ENCODE results near the gene SLC1A7. TPM values are rescaled to one million over a fixed set of nuclear protein-coding genes. Genes with fewer than 3 reads are reported as not detected.

SLC1A7 gene
- total RNA-seq, 6 experiments from 2014 or later = 0.09 TPM; not detected in 5

DNA sequence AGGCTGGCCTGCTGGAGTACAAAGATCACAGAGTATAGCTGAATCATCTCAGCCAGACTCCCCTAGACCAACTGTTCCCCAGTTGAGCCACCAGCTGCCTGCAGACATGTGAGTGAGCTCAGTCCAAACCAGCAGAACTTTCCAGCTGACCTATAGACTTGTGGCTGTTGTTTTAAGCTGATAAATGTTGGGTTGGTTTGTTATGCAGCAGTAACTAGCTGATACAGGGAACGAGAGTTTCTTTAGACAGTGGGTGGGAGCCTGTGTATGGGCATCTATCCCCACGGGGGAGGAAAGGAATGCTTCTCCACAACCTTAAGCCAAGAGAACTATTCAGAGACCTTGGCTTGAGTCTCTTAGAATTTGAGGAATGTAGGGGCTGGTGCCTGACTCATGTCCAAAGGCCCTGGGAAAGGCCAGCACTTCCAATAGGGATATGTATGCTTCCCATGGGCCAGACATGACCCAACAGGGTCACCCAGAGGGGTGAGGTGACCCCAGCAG, 30.1 kb downstream of the SLC1A7 start:
- Mint-ChIP-seq H3K4me1 (ENCODE audit: low read depth) (peaks cover 76% of the 10 kb centered on the region), H3K36me3 (ENCODE audit: low read depth) (peaks cover 21% of the 10 kb centered on the region), H3K9me3 (peaks cover 22% of the 10 kb centered on the region), H3K4me3 (no peak overlapping the region), H3K27ac (peak overlapping the region; percentile 86), H3K27me3 (ENCODE audit: insufficient read depth) (peaks cover 5% of the 10 kb centered on the region)
- DNase-seq = peak; percentile 79
- no peak for TF ChIP-seq CTCF (IDR thresholded peaks at IDR 0.05)

DNA sequence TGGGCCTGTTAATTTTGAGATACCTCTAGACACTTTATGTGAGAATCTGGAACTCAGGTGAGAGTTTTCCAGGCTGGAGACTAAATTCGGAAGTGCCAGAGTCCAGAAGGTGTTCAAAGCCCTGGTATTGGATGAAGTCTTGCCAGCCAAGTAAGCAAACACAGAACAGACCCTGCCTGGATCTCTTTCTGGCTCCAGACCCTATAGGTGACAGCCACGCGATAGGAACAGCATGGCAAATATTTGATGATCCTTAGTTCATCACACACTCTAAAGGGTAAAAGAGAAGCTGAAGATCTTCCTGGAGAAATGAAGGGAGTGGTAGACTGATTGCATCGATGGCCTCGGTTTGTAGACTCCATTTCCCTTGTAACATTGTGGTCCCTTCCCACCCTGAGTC, 30.7 kb downstream of the SLC1A7 start:
- H3K27ac Mint-ChIP-seq = peak overlapping the region; percentile 86
- peak overlapping the region; percentile 64; the same call in 1 of the 2 replicates for H3K4me3 Mint-ChIP-seq
- H3K27me3 Mint-ChIP-seq (ENCODE audit: insufficient read depth) = peaks cover 5% of the 10 kb centered on the region
- H3K36me3 Mint-ChIP-seq (ENCODE audit: low read depth) = peaks cover 21% of the 10 kb centered on the region
- H3K4me1 Mint-ChIP-seq (ENCODE audit: low read depth) = peaks cover 81% of the 10 kb centered on the region
- peaks cover 22% of the 10 kb centered on the region for H3K9me3 Mint-ChIP-seq
- no peak for TF ChIP-seq CTCF (IDR thresholded peaks at IDR 0.05)
- DNase-seq = no peak

DNA sequence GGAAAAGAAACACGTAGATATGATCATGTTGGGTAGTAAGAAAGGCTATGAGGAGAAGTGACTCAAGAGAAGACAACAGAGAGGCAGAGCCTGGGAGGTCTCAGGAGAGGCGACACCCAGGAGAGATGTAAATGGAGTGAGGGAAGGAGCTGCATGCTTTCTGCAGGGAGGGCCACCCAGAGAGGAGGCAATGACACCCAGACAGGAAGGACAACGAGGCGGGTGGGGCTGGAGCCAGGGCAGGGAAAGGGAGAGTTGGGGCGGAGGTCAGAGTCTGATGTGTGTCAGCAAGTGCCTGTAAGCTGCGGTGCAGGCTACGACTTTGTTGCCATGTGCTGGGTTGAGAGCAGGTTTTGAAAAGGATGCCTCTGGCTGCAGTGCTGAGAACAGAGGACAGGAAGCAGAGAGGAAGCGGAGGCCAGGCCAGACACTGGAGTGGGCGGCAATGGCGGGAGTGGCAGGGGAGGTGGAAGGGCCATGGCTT, 31.3 kb downstream of the SLC1A7 start:
- H3K27ac Mint-ChIP-seq = peak overlapping the region; percentile 86
- peaks cover 5% of the 10 kb centered on the region for H3K27me3 Mint-ChIP-seq (ENCODE audit: insufficient read depth)

DNA sequence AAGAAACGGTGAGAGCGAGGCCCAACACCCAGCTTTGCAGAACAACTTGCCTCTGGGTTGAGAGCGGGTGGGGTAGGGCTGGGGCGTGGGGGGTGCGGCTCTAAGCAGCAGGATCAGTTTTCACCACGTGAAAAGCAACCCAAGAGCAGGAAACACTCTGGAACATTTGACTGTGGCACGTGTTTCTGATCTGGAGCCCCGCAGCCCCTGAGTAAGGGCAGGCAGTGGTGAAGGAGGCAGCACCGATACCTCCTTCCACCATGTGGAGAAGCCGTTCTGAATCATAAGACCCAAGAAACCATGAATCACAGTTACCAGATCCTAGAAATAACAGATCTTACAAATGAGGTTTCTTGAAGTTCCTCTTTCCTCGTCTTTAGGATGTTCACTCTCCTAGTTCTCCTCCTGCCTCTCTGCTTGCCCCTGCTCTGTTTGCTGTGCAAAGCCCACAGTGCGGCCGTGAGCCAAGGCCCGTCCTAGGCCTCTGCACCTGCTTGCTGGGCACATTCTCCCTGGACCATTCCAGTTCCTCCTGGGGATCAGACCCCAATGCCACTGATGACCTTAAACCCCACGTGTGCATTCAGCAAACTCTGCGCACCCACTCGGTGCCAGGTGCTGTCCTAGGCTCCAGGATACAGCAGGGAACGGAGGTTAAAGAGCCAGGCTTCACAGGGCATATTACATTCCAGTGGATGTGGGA, 31.9 kb downstream of the SLC1A7 start:
- DNase-seq = peak; percentile 78
- Mint-ChIP-seq H3K4me3 (peak overlapping the region; percentile 64), H3K9me3 (peaks cover 22% of the 10 kb centered on the region), H3K27me3 (ENCODE audit: insufficient read depth) (peaks cover 5% of the 10 kb centered on the region), H3K36me3 (ENCODE audit: low read depth) (peaks cover 21% of the 10 kb centered on the region), H3K4me1 (ENCODE audit: low read depth) (peaks cover 74% of the 10 kb centered on the region), H3K27ac (peak overlapping the region; percentile 86)
- TF ChIP-seq CTCF (IDR thresholded peaks at IDR 0.05) = no peak

More for the DNA sequence above, 31.3 kb downstream of the SLC1A7 start:
- peak; percentile 22 for DNase-seq
- Mint-ChIP-seq H3K36me3 (ENCODE audit: low read depth) (peaks cover 21% of the 10 kb centered on the region), H3K9me3 (peaks cover 22% of the 10 kb centered on the region), H3K4me3 (peak overlapping the region; percentile 64), H3K4me1 (ENCODE audit: low read depth) (peaks cover 78% of the 10 kb centered on the region)
- no peak for TF ChIP-seq CTCF (IDR thresholded peaks at IDR 0.05)

DNA sequence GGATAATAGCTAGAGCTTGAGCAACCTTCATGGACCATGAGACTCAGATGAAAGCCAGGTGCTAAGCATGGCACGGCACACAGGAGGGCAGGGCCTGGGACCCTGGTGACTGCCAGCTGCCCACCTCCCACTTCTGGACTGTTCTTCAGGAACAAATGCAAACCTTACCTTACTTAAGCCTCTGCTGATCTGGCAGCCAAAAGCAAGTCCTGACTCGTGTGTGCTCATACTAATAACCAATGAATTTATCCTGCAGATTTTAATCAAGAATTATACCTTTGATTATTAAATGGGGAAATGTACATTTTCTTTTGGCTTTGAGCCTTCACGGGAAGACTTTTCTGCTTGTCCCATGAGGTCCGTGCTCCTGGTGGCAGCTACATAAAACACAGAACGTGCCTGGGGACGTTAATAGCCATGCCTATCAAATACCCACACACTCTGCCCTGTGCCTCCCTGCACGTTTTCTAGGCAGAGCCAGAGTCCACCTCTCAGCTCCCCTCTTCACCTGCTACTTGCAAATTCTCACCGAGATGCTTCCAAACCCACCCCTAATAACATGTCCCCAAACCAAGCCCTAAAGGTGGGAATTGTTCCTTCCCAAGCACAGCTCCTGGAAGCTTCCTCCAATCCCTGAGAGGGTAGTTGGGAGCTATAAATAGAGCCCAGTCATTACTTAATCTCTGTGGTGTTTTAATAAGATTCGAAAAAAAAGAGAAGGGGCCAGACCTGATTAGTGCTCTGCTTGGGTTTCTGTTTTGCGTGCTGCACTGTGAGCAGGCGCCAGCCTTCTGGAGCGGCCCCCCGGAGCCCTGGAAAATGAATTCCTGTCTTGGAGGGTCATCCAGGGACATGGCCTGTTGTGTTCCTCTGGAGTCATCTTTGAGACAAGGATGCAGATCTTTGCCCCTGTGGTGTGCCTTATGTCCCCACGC, 33.5 kb downstream of the SLC1A7 start:
- peak overlapping the region; percentile 86 for H3K27ac Mint-ChIP-seq
- DNase-seq = peak; percentile 57
- TF ChIP-seq CTCF (IDR thresholded peaks at IDR 0.05) = no peak

More for the DNA sequence above, 33.5 kb downstream of the SLC1A7 start:
- Mint-ChIP-seq H3K9me3 (peaks cover 22% of the 10 kb centered on the region), H3K27me3 (ENCODE audit: insufficient read depth) (peaks cover 5% of the 10 kb centered on the region), H3K4me1 (ENCODE audit: low read depth) (peaks cover 69% of the 10 kb centered on the region), H3K36me3 (ENCODE audit: low read depth) (peaks cover 21% of the 10 kb centered on the region), H3K4me3 (peak overlapping the region; percentile 55)
